ENCODE results near the gene SH3TC2.

DNA sequence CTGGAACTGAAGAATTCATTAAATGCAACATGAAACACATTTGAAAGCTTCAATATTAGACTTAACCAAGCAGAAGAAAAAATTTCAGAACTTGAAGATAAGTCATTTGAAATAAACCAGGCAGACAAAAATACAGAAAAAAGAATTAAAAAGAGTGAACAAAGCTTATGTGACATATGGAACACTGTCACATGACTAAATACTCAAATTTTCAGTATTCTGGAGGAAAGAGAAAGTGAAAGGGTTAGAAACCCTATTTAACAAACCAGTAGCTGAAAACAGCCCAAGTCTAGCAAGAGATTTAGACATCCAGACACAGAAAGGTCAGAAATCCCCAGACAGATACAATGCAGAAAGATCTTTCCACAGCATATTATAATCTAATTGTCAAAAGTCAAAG, 37.1 kb upstream of the SH3TC2 start:
- TF ChIP-seq POLR2A (IDR thresholded peaks at IDR 0.05; ENCODE audit: low read depth, low read length) (no peak), SMC3 (IDR thresholded peaks at IDR 0.05; ENCODE audit: low read depth, low read length) (no peak), RAD21 (IDR thresholded peaks at IDR 0.05; ENCODE audit: low read length) (no peak), MXI1 (IDR thresholded peaks at IDR 0.05; ENCODE audit: borderline replicate concordance, low read depth, low read length) (no peak), ELK1 (IDR thresholded peaks at IDR 0.05; ENCODE audit: borderline replicate concordance, low read depth, low read length) (no peak), MAFK (IDR thresholded peaks at IDR 0.05; ENCODE audit: low read depth, low read length) (no peak), CEBPB (IDR thresholded peaks at IDR 0.05; ENCODE audit: low read depth, low read length) (no peak), RFX5 (IDR thresholded peaks at IDR 0.05; ENCODE audit: low read depth, low read length) (no peak), RCOR1 (IDR thresholded peaks at IDR 0.05; ENCODE audit: insufficient replicate concordance, low read length) (no peak), FOS (IDR thresholded peaks at IDR 0.05; ENCODE audit: low read depth, low read length) (no peak), CHD1 (IDR thresholded peaks at IDR 0.05; ENCODE audit: low read depth, low read length) (no peak), NFE2L2 (IDR thresholded peaks at IDR 0.05; ENCODE audit: low read depth, low read length) (no peak)
- TF ChIP-seq, protein P1, sequence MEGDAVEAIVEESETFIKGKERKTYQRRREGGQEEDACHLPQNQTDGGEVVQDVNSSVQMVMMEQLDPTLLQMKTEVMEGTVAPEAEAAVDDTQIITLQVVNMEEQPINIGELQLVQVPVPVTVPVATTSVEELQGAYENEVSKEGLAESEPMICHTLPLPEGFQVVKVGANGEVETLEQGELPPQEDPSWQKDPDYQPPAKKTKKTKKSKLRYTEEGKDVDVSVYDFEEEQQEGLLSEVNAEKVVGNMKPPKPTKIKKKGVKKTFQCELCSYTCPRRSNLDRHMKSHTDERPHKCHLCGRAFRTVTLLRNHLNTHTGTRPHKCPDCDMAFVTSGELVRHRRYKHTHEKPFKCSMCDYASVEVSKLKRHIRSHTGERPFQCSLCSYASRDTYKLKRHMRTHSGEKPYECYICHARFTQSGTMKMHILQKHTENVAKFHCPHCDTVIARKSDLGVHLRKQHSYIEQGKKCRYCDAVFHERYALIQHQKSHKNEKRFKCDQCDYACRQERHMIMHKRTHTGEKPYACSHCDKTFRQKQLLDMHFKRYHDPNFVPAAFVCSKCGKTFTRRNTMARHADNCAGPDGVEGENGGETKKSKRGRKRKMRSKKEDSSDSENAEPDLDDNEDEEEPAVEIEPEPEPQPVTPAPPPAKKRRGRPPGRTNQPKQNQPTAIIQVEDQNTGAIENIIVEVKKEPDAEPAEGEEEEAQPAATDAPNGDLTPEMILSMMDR (conservative IDR thresholded peaks at IDR 0.05; ENCODE audit: low read depth, low read length), result no peak
- TF ChIP-seq, protein P2, sequence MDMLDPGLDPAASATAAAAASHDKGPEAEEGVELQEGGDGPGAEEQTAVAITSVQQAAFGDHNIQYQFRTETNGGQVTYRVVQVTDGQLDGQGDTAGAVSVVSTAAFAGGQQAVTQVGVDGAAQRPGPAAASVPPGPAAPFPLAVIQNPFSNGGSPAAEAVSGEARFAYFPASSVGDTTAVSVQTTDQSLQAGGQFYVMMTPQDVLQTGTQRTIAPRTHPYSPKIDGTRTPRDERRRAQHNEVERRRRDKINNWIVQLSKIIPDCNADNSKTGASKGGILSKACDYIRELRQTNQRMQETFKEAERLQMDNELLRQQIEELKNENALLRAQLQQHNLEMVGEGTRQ (IDR thresholded peaks at IDR 0.05; ENCODE audit: low read depth, low read length), result no peak

Data from IMR-90 (cell line).